ENCODE data around the gene ATXN7.
A peak's percentile ranks its signal among the peaks of the same experiment; 100 is the strongest.

Gene ATXN7

GRCh38 chr3:63905731-63906620, 42.3 kb downstream of the ATXN7 start:
- no peak for DNase-seq (ENCODE audit: low spot score)

- DNase-seq (ENCODE audit: low spot score): no peak
Measured at GRCh38 chr3:63908081-63908736, 44.5 kb downstream of the ATXN7 start.

DNA sequence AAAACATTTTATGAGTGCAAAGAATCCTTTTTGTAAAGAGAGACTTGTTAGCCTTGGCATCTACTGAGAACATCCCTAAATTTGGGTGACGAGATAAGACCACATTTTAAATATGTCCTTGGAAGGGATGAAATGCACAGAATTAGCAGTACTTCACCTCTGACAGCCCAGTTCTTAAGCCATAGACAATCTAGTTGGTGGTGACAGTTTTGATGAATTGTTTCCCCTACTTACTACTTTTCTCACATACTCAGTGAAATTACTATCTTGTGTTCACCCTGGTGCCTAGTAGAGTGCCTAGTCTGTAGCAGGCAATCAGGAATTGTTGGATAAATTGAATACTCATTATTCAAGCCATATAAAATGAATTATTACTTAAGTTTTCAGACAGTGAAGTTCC, 45.1 kb downstream of the ATXN7 start:
- DNase-seq (ENCODE audit: low spot score): no peak

DNA sequence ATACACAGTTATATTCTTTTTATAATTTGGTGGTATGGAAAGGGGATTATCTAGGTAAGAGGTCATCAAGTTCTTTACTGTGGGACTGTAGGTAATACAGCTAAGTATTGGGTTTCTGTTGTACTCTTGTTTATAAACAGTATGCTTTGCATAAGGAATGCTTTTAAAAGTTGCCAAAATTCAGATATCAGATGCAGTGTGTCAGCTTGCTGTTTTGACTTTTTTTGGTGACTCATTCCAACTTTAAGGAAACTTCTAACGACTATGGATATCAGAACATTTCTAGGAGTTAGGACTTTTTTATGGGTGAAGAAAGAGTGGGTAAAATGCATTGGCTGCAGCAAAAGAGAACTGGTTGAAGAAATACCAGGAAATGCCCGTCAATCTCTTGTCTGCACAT, 45.8 kb downstream of the ATXN7 start:
- DNase-seq (ENCODE audit: low spot score): no peak

DNA sequence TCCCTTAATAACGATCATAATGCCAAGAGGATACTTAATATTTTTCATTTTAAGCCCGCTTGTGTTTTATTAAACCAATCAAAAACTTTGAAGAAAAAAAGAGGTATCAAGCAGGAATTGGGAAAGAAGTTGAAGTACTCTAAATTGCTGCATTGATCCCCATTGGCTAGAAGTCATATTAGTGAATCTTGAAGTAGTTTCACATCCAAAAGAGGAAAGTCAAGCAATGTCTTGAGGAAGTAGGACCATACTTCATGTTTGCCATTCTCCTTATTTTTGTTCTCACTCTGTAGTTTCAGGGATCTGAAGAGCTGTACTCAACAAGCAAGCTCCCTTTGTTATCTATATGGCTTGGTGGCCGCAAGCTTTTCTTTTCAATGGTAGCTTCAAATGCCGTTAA, 46.3 kb downstream of the ATXN7 start:
- DNase-seq (ENCODE audit: low spot score): no peak

GRCh38 chr3:63910891-63911290, 47.2 kb downstream of the ATXN7 start:
- no peak for DNase-seq (ENCODE audit: low spot score)

GRCh38 chr3:63911509-63911872, 47.8 kb downstream of the ATXN7 start:
- DNase-seq (ENCODE audit: low spot score): no peak

GRCh38 chr3:63911873-63912767, 48.5 kb downstream of the ATXN7 start, which contains the start of gene SCAANT1:
Gene SCAANT1 (minus strand): TSS chr3:63912383.
- DNase-seq (ENCODE audit: low spot score): peak; percentile 76

DNA sequence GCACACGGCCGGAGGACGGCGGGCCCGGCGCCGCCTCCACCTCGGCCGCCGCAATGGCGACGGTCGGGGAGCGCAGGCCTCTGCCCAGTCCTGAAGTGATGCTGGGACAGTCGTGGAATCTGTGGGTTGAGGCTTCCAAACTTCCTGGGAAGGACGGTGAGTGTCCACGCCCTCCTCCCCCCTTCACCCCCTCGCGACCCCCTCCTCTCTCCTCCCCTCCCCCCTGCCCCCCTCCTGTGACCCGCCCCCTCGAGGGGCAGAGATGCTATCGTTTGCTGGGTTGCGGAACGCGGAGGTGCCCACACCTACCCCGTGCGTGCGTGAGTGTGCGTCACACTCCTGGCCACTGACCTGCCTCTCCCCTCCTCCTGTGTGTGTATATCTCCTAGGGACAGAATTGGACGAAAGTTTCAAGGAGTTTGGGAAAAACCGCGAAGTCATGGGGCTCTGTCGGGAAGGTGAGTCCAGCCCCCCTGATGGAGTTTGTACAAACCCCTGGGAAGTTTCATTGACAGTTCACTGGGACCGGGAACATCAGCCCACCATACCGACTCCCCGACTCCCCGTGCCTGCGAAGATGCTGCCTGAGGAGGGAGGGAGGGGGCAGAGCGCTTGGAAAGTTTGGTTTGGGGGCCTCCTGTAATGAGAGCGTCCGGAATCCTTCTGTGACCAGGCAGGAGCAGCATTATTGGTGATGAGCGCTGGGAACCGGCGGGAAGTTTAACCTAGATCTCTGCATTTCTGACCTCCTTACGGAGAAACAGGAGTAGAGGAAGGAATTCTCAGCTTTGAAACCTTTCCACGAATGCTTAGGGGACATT, 49.3 kb downstream of the ATXN7 start:
- peak; percentile 5 for DNase-seq (ENCODE audit: low spot score)

- DNase-seq (ENCODE audit: low spot score): no peak
Measured at GRCh38 chr3:63914312-63914711, 50.6 kb downstream of the ATXN7 start.

DNA sequence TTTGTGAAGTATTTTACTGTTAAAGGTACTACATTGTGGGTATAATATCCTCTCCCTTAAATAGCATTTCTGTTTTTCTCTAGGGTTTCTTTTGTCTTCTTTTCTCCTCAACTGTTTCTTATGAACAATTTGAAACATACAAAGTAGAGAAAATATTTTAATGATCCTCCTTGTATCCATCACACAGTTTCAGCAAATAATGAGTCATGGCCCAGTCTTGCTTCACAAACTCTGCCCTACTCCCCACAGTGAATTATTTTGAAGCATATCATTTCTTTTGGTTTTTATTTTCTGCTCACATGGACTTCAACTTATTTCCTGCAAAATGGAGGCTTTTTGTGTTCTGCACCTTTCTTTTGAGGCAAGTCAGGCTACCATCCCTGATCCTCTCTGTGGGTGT, 54.7 kb downstream of the ATXN7 start:
- DNase-seq (ENCODE audit: low spot score): no peak

DNA sequence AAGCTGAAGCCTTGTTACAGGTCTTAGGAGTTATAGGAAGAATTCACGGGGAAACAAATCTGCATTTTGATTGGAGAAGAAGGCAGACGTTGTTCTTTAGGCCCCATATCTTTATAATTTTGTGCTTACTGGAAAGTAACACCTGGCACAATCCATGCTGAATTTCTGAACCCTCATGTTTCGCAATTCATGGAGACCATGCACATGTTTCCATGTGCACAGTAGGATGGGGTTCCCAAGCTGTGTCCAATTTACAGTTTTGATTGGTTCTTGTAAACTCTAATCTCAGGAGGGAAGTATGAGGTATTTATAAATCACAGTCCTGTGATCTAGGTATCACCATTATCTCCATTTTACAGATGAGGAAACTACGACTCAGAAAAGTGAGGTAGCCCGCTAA, 56.3 kb downstream of the ATXN7 start:
- no peak for DNase-seq (ENCODE audit: low spot score)

DNA sequence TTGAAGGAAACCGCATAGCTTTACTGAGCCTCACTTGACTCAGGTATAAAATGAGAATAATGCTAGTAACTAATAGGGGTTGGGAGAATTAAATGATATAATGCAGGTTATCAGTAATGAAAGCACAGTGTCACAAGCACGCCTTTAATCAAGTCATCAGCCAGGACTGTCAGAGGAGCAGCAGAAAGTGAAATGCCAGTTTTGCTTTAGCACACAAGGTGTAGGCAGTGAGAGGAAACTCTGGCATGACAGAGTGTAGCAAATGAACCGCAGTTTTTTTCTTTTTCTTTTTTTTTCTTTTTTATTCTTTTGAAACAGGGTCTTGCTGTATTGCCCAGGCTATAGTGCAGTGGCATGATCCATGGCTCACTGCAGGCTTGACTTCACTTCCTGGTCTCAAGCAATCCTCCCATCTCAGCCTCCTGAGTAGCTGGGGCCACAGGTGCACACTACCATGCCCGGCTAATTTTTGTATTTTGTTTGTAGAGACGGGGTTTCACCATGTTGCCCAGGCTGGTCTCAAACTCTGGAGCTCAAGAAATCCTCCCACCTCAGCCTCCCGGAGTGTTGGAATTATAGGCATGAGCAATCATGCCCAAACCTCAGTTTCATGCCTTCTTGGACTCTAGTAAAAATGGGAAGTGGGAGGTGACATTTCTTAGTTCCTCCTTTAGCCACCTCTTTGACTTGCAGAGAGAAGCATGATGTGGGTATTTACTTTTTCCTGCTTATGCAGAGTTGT, 58.2 kb downstream of the ATXN7 start:
- DNase-seq (ENCODE audit: low spot score): no peak

- DNase-seq (ENCODE audit: low spot score): no peak
Measured at GRCh38 chr3:63922491-63923199, 59.0 kb downstream of the ATXN7 start.

- DNase-seq (ENCODE audit: low spot score): no peak
Measured at GRCh38 chr3:63926309-63926708, 62.6 kb downstream of the ATXN7 start.

- DNase-seq (ENCODE audit: low spot score): no peak
Measured at GRCh38 chr3:63927422-63928280, 64.0 kb downstream of the ATXN7 start.

GRCh38 chr3:63931290-63931689, 67.6 kb downstream of the ATXN7 start:
- DNase-seq (ENCODE audit: low spot score): no peak

DNA sequence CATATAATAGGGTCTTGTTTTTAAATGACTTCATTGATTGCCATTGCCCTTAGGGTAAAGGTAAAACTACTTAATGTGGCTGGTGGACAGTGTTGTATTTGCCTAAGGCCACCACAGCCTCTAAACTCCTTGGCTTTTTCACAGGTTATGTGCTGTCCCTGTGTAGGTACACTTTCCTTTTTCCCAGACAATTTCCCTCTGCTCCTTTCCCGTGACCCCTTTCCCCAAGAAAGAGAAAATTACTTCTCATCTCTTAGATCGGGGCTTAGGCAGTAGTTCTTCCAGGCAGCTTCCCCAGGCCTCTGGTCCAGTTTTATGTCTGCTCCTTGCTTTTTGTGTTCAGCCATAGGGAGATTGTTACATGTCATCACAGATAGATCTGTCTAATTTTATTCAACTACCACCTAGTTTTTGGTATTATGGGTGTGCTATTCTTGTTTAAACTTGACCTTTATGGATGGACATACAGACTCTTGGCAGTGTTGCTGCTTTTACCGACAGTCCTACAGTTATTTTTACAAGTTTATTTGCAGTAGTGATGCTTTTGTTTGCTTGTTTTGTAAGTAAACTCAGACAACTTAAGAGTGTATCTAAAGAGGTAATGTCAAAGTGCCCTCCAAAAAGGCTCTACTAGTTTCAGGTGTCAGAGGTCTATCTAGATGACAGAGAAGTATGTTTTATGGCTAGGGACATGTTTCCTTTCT, 69.0 kb downstream of the ATXN7 start:
- no peak for DNase-seq (ENCODE audit: low spot score)

Measured in SK-N-DZ (cell line).